Esophagus squamous epithelium (tissue), 4 donors: ENCODE results near the gene WDR31.

ENCODE experiments used
- CTCF ChIP-seq, 6 experiments: fragments of 450-650 bp in 4 of 6; fragments of 200-600 bp in 2 of 6; sonication (generic) in 2 of 6; IDR thresholded peaks; one replicate each; pipeline ENCODE4 v1.5.1; 2016 to 2019; ENCODE audit warnings: antibody characterized with exemption in 6 of 6, mild to moderate bottlenecking in 4 of 6, moderate library complexity in 4 of 6
- POLR2A ChIP-seq, 4 donors: fragments of 450-650 bp; IDR thresholded peaks; one replicate each; pipeline ENCODE4 v1.6.1; 2017; ENCODE audit warnings: antibody characterized with exemption in 4 of 4, mild to moderate bottlenecking in 4 of 4, moderate library complexity in 3 of 4

GRCh38 chr9:113331780-113332179, 8.3 kb downstream of the WDR31 start:
- TF ChIP-seq CTCF (IDR thresholded peaks at IDR 0.05), result no peak
- no peak for TF ChIP-seq POLR2A (IDR thresholded peaks at IDR 0.05)
